MM.1S (cell line): ENCODE results near the gene PLSCR1.

Experiments used
- DNase-seq: peaks from one replicate; pipeline ENCODE4 v3.0.0-alpha.2; 2015
- H2AFZ ChIP-seq: fragments of 300-600 bp; sonication (generic); 2 replicates; pipeline ENCODE4 v1.6.0; 2016; ENCODE audit warnings: antibody characterized with exemption, low read length
- H3F3A ChIP-seq: fragments of 300-600 bp; sonication (generic); 2 replicates; pipeline ENCODE4 v1.6.1; 2016; ENCODE audit warnings: mild to moderate bottlenecking, antibody characterized with exemption, low read length, moderate library complexity, mixed read lengths; ENCODE audit not compliant: insufficient read depth
- H3K27ac ChIP-seq: fragments of 300-600 bp; sonication (generic); 2 replicates; pipeline ENCODE4 v1.5.1; 2016; ENCODE audit warnings: mild to moderate bottlenecking, low read length
- H3K27me3 ChIP-seq: fragments of 300-600 bp; sonication (generic); replicated peaks from 2 replicates; pipeline ENCODE4 v1.6.0; 2016; ENCODE audit warnings: low read length; ENCODE audit not compliant: insufficient read depth
- H3K36me3 ChIP-seq: fragments of 300-600 bp; sonication (generic); replicated peaks from 2 replicates; pipeline ENCODE4 v1.6.1; 2016; ENCODE audit warnings: mild to moderate bottlenecking, low read length, mixed read lengths; ENCODE audit not compliant: insufficient read depth
- H3K4me1 ChIP-seq: fragments of 300-600 bp; sonication (generic); 2 replicates; pipeline ENCODE4 v1.6.1; 2016; ENCODE audit warnings: low read length, mixed read lengths
- H3K4me2 ChIP-seq: fragments of 300-600 bp; sonication (generic); 2 replicates; pipeline ENCODE4 v1.6.0; 2016; ENCODE audit warnings: low read depth, low read length
- H3K4me3 ChIP-seq: fragments of 300-600 bp; sonication (generic); 2 replicates; pipeline ENCODE4 v1.5.1; 2016; ENCODE audit warnings: low read length, mixed read lengths
- H3K79me2 ChIP-seq: fragments of 300-600 bp; sonication (generic); 2 replicates; pipeline ENCODE4 v1.6.1; 2016; ENCODE audit warnings: mixed run types, low read length, mixed read lengths
- H3K9ac ChIP-seq: fragments of 300-600 bp; sonication (generic); 2 replicates; pipeline ENCODE4 v1.6.1; 2016; ENCODE audit warnings: low read length, mixed read lengths
- H3K9me2 ChIP-seq: fragments of 300-600 bp; sonication (generic); replicated peaks from 2 replicates; pipeline ENCODE4 v1.6.1; 2016; ENCODE audit warnings: mild to moderate bottlenecking, low read length, mixed read lengths; ENCODE audit not compliant: insufficient read depth
- H3K9me3 ChIP-seq: fragments of 300-600 bp; sonication (generic); replicated peaks from 2 replicates; pipeline ENCODE4 v1.6.1; 2016; ENCODE audit warnings: mild to moderate bottlenecking, low read length, mixed read lengths; ENCODE audit not compliant: insufficient read depth
- H4K20me1 ChIP-seq: fragments of 300-600 bp; sonication (generic); 2 replicates; pipeline ENCODE4 v1.6.1; 2016; ENCODE audit warnings: mild to moderate bottlenecking, low read length, moderate library complexity, mixed read lengths; ENCODE audit not compliant: insufficient read depth
- EZH2 ChIP-seq: fragments of 300-600 bp; sonication (generic); optimal IDR thresholded peaks from 2 replicates; pipeline ENCODE3; 2017; ENCODE audit warnings: low read depth, mild to moderate bottlenecking, antibody characterized with exemption, low read length, mixed read lengths
- EZH2phosphoT487 ChIP-seq: fragments of 300-600 bp; sonication (generic); IDR thresholded peaks from 2 replicates; pipeline ENCODE4 v1.6.1; 2018; ENCODE audit warnings: antibody characterized with exemption, low read length
- TF ChIP-seq, protein P1 (sequence below): fragments of 300-600 bp; sonication (generic); IDR thresholded peaks from 2 replicates; pipeline ENCODE4 v1.5.1; 2016; ENCODE audit warnings: antibody characterized with exemption, low read length, mixed read lengths

The PLSCR1 gene

DNA sequence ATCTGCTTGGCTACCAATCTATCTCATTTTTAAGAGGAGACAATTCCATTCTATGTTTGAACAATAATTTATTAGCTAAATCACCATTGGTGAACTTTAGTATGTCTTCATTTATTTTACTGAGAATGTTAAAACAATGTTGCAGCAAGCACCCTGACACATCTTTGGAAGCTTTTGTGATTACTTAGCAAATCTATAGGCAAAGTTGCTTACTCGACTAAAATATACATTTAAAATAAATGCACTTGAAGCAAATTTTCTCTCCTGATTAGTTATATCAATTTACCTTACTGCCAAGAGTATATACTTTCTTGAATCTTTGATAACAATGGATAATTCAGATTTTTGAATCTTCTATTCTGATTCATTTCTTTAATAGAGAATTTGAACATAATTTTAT lies 29.8 kb upstream of the PLSCR1 start:
- H3F3A ChIP-seq: no peaks in the 10 kb centered on the region
- no peaks in the 10 kb centered on the region for H3K36me3 ChIP-seq
- no peak overlapping the region for H3K4me3 ChIP-seq
- H3K27me3 ChIP-seq: no peaks in the 10 kb centered on the region
- no peak overlapping the region for H2AFZ ChIP-seq
- no peak for TF ChIP-seq EZH2phosphoT487
- no peak for TF ChIP-seq EZH2
- TF ChIP-seq, protein P1, sequence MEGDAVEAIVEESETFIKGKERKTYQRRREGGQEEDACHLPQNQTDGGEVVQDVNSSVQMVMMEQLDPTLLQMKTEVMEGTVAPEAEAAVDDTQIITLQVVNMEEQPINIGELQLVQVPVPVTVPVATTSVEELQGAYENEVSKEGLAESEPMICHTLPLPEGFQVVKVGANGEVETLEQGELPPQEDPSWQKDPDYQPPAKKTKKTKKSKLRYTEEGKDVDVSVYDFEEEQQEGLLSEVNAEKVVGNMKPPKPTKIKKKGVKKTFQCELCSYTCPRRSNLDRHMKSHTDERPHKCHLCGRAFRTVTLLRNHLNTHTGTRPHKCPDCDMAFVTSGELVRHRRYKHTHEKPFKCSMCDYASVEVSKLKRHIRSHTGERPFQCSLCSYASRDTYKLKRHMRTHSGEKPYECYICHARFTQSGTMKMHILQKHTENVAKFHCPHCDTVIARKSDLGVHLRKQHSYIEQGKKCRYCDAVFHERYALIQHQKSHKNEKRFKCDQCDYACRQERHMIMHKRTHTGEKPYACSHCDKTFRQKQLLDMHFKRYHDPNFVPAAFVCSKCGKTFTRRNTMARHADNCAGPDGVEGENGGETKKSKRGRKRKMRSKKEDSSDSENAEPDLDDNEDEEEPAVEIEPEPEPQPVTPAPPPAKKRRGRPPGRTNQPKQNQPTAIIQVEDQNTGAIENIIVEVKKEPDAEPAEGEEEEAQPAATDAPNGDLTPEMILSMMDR: no peak
- no peaks in the 10 kb centered on the region for H4K20me1 ChIP-seq
- no peak overlapping the region for H3K27ac ChIP-seq
- no peak overlapping the region for H3K4me2 ChIP-seq
- H3K9me2 ChIP-seq: no peaks in the 10 kb centered on the region
- no peaks in the 10 kb centered on the region for H3K79me2 ChIP-seq
- no peaks in the 10 kb centered on the region for H3K4me1 ChIP-seq
- no peak for DNase-seq
- no peak overlapping the region for H3K9ac ChIP-seq
- H3K9me3 ChIP-seq: no peaks in the 10 kb centered on the region

DNA sequence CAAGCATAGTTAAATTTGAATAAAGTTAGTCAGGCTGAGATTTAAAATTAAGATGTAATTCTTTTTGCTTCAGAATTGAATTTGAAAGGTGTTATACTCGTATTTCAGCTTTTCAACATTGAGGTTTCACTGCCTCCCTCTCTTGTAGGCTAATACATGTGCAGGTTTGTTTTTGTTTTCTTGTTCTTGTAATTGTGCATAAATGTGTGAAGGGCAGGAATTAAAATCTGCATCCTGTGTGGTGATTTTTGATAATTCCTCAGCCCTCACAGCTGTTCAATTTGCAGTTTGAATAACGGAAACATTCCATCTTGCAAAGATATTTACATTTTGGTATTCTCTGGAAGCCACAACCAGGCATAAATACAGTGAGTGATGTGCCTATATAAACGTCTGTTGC lies 24.9 kb upstream of the PLSCR1 start:
- no peaks in the 10 kb centered on the region for H3K79me2 ChIP-seq
- no peak overlapping the region for H2AFZ ChIP-seq
- H3K9me2 ChIP-seq: no peaks in the 10 kb centered on the region
- no peak overlapping the region for H3K9ac ChIP-seq
- no peaks in the 10 kb centered on the region for H3K36me3 ChIP-seq
- TF ChIP-seq, protein P1: no peak
- TF ChIP-seq EZH2phosphoT487 (no peak), EZH2 (no peak)
- no peaks in the 10 kb centered on the region for H3F3A ChIP-seq
- H3K4me3 ChIP-seq: no peak overlapping the region
- no peaks in the 10 kb centered on the region for H3K27me3 ChIP-seq
- no peak overlapping the region for H3K4me2 ChIP-seq
- no peaks in the 10 kb centered on the region for H3K9me3 ChIP-seq
- no peak for DNase-seq
- H3K4me1 ChIP-seq: no peaks in the 10 kb centered on the region
- no peak overlapping the region for H3K27ac ChIP-seq
- no peaks in the 10 kb centered on the region for H4K20me1 ChIP-seq

DNA sequence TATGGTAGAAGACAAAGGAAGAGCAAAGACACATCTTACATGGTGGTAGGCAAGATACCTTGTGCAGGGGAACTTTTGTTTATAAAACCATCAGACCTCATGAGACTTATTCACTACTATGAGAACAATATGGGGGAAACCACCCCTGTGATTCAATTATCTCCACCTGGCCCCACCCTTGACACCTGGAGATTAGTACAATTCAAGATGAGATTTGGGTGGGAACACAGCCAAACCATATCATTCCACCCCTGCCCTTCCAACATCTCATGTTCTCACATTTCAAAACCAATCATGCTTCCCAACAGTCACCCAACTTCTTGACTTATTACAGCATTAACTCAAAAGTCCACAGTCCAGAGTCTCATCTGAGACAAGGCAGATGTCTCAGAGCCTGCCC lies 21.7 kb upstream of the PLSCR1 start:
- no peaks in the 10 kb centered on the region for H3K9me3 ChIP-seq
- H3K9me2 ChIP-seq: no peaks in the 10 kb centered on the region
- H3F3A ChIP-seq: no peaks in the 10 kb centered on the region
- no peak for DNase-seq
- no peak overlapping the region for H2AFZ ChIP-seq
- no peaks in the 10 kb centered on the region for H4K20me1 ChIP-seq
- H3K4me3 ChIP-seq: no peak overlapping the region
- H3K9ac ChIP-seq: no peak overlapping the region
- no peak overlapping the region for H3K27ac ChIP-seq
- H3K4me2 ChIP-seq: no peak overlapping the region
- no peaks in the 10 kb centered on the region for H3K36me3 ChIP-seq
- H3K79me2 ChIP-seq: no peaks in the 10 kb centered on the region
- H3K4me1 ChIP-seq: no peaks in the 10 kb centered on the region
- TF ChIP-seq, protein P1: no peak
- no peak for TF ChIP-seq EZH2phosphoT487
- no peak for TF ChIP-seq EZH2
- no peaks in the 10 kb centered on the region for H3K27me3 ChIP-seq
